Stimulated activated CD4-positive, alpha-beta T cell treated with anti-CD3 and anti-CD28 coated beads, Interleukin-1b, Interleukin-23, amount 100 ng/mL, for 1 hour (primary cell): Measurements from ENCODE around the gene TMEM35B.
"Not testable (repeated sequence)": the region's sequence is repeated elsewhere in the genome, so short reads cannot be mapped to it uniquely, and the experiment has no call there.

Source experiments
- DNase-seq, 2 donors: peaks; one replicate each; pipeline ENCODE4 v3.0.0-alpha.2; 2020; ENCODE audit warnings: low read depth in 2 of 2

Gene TMEM35B

GRCh38 chr1:34984793-34985608 lies at the start of gene TMEM35B:
Gene TMEM35B (minus strand): TSS chr1:34985347. CDS start chr1:34985305, 42 bp downstream.
- peak; percentile 42 to 60 for DNase-seq

- no peak for DNase-seq
Observed at GRCh38 chr1:35033346-35033745, 48.2 kb upstream of the TMEM35B start.

DNA sequence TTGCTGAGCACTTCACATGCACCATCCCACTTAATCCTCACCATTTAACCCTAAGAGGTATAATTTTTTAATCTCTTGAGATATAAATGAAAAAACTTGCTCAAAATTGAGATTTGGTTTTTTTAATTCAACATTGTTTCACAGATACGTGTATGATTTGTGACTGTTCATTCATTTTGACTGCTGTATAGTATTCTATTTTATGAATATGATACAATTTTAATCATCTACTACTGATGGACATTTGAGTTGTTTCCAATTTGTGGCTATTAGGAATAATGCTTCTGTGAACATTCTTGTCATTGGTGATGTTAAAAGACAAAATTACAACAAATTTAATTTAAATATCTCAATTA lies 47.2 kb upstream of the TMEM35B start:
- no peak for DNase-seq

GRCh38 chr1:35030756-35031446 lies 45.8 kb upstream of the TMEM35B start:
- DNase-seq: peak in 1 of 2 donors; percentile 17

DNA sequence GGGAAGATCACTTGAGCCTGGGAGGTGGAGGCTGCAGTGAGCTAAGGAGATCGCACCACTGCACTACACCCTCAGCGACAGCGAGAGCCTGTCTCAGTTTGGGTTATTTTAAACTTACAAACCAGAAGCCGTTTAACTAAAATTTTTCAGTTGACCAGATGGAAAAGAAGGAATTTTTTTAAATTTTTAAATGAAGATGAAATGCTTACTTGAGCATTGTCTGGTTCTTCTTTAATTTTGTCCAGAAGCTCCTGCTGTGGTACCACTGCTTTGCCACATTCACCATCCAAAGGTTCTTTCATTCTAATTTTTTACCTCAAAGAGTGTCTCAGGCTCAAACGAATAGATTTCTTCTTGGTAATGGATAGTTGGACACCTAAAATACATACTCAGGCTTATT lies 45.2 kb upstream of the TMEM35B start:
- no peak for DNase-seq

GRCh38 chr1:35029761-35030160 lies 44.6 kb upstream of the TMEM35B start:
- DNase-seq: no peak

- DNase-seq: no peak
Observed at GRCh38 chr1:35016406-35016805, 31.3 kb upstream of the TMEM35B start.

DNA sequence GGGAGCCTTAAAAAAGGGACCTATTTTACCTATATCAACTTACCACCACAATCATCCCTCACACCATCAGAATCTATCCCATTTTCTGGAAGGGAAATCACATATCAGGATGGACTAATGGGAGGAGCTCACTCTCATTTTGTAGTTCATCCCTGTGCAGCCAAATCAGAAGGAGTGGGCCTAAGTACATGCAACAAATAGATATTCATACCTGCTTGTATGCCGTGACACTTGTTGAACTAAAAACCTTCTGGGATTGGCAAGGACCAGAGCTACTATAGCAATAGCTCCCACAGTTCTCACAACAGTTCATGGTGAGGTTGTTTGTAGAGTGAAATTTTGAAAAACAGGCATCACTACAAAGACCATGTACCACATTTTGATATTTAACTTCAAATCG lies 29.3 kb upstream of the TMEM35B start:
- DNase-seq: no peak

DNA sequence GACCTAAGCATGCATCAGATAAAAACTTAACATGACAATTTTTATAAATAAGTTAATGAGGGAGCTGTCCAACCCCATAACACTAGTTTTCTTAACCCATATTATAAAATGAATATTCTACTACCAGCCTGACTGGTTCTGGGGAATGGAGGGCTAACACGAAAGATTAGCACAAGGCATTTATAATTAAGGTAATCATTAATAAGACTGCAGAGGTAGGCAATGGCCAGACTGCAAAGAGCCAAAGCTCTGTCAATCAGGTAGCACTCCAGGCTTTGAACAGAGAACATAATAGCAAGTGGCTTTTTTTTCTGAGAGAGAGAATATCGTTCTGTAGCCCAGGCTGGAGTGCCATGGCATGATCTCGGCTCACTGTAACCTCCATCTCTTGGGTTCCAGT lies 20.6 kb upstream of the TMEM35B start:
- DNase-seq: no peak

GRCh38 chr1:35001743-35002142 lies 16.6 kb upstream of the TMEM35B start:
- no peak for DNase-seq

- DNase-seq: no peak
Observed at GRCh38 chr1:34994878-34995277, 9.7 kb upstream of the TMEM35B start.

DNA sequence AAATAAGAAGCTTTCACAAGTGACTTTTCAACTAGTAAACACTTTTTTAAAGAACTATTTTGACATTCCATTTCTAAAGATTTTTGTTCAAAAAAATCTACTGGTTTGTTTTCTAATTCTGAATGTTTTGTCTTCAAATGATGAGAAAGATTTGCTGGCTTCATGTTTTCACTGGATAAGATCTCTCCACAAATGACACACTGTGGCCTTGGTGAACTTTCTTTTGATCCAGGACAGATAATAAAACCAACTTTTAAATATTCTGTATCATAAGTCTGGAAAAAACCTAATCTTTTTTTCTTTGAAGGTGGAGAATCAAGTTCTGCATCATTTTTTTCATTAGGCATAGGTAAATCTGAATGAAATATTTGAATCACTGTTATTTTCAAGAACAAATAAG lies 3.4 kb upstream of the TMEM35B start:
- DNase-seq: no peak

GRCh38 chr1:34988147-34988546 lies 3.0 kb upstream of the TMEM35B start:
- DNase-seq: no peak

DNA sequence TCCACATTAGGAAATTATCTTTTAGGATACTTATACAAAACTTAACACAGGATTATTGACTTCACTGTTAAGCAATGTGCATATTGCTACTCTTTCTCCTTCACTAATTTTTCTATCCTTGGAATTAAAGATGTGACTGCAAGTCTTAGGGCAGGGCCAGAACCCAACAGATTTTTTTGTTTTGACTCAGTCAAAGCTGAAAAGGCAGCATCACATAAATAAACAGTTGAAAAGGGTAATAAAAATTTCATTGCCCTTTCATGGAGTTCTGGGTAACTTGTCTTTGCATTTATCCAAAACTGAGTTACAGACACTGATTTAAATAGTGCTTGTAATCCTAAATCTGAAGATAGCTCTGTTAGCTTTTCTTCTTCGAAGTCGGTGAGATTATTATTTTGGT lies 1.9 kb upstream of the TMEM35B start:
- no peak for DNase-seq

- DNase-seq: not testable (repeated sequence)
Observed at GRCh38 chr1:34985609-34985904, 410 bp upstream of the TMEM35B start.

DNA sequence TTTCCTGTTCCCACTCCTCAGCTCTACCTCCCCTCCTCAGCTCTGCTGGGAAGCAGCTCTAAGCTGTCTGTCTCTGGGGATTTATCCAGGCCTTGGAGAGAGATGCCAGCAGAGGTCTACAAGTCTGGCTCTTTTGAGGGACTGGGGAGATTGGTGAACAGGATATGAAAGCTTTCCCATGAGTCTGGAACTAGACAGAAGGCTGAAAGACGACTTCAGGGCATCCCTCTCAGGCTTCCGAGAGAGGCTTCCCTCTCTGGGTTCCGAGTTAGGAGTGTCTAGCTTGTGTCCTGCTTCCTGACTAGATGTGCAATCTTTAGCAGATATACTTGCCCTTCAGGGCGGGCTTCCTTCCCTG lies 733 bp downstream of the TMEM35B start:
- no peak for DNase-seq

DNA sequence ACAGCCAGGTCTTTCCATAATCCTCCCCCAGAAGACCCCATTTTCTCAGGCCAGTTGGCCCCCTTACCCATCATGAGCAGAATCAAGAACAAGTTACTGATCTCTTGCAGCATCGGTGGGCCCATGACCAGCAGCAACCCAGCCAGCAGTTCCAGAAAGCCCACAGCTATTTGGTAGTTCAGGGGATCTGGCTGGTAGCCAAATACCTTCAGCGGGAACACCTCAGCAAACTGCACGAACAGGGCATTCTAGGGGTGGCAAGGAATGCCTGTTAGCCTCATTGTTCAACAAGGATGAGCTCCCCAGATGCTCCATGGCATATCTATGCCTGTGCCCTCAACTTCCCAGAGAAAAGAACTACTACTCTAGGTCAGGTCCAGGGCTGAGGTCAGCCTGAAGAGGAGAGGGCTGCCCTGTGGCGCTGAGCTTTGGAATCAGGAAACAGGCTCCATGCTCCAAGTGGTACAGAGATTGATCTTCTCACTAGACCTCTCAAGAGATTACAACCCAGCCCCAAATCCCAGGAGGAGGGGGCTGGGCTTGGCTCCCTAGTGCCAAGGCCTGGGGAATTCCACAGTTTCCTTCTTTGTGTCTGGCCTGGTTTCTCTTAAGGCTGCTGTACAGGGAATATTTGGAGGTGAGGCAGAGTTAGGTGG lies 1.3 kb downstream of the TMEM35B start:
- no peak for DNase-seq

DNA sequence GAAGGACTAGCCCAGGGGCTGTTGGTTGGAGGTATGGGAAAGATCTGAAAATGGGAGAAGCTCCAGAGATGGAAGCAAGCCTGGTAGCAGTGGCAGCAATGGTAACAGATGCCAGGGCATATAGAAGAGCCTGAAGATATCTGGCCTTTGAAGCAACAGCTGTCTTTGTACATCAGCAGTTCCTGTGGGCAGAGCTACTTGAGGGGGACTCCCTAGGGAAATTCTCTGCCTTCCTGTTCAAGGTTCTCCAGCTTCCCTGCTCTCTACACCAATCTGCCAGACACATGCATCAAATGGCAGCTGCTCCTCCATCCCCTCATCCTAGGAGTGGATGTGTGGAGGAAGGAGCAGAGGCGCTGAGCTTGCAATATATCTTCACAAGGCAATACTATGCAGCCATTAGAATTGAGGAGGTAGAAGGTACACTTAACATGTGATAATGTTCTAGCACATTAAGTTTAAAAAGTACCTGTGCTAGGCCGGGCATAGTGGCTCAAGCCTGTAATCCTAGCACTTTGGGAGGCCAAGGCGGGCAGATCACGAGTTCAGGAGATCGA lies 2.2 kb downstream of the TMEM35B start:
- DNase-seq: no peak

GRCh38 chr1:34980715-34981114 lies 4.4 kb downstream of the TMEM35B start:
- no peak for DNase-seq

DNA sequence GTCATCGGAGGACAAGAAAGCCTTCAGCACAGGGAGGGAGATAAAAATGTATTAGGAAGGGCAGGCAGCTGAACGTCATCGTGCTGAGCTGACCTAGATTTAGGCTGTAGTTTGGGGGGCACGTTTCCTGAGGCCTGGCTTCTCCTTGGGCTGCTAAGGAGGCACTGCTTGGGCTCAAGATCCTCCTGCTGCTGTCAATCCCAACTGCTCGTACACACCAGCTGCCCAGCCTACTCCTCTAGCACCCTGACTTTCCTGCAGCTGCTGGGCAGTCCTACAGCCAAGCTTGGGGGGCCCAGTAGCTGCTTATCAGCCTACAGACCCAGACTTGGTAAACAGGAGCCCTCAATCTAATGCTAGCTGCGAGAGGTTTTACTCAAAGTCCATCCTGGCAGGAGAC lies 6.2 kb downstream of the TMEM35B start:
- no peak for DNase-seq

DNA sequence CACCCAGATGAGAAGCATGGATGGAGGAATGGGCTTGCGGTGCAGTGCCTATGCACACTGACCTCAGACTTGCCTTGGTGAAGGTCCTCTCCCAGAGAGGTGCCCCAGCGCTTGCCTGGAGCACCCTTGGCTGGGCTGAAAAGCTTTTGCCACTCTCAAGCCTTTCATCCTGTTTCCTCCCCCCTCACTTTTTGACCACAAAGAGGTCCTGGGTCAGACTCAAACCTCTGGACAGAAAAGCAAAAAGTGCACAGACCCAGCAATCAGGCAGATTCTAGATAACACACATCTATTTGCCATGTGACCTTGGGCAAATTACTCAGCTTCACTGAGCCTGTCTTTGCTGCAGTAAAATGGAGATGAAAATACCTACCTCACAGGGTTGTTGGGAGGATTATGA lies 7.3 kb downstream of the TMEM35B start:
- DNase-seq: no peak

GRCh38 chr1:34977210-34977471 lies 8.0 kb downstream of the TMEM35B start:
- no peak for DNase-seq
